Measurements from ENCODE around the gene HJURP. TPM values are rescaled to one million over a fixed set of nuclear protein-coding genes. Genes with fewer than 3 reads are reported as not detected.
A peak's percentile ranks its signal among the peaks of the same experiment; 100 is the strongest.

HJURP gene
- polyA plus RNA-seq, 1 experiment, result 12.2 TPM

DNA sequence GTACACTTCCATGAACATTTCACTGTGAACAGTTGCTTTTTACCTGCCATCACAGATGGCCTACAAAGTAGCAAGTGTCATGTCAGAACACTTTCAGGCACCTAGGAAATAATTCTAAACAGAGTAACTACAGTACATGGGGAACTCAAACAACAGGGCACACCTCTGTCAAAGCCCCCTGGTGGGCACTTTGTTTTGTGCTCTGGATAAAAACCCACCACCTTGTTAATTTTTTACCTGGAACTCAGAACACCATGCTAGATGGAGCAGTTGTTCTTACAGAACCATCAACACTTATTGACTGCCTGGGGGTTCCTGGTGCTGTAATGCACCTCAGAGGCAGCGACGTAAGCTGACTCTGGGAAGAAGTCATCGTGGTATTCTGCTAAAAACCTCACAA lies 11.5 kb upstream of the HJURP start:
- no peak for DNase-seq (ENCODE audit: low read depth, low spot score)
- ChIA-PET CTCF (interaction anchor here (1.2 kb wide), 1 partner anchor 9 kb away, joined by 3 read pairs; no protein-coding TSS in a partner anchor), POLR2A (no interaction called here)
- peaks cover 12% of the 10 kb centered on the region for H3K9me3 ChIP-seq (ENCODE audit: control insufficient read depth, insufficient read depth, low read length)
- no peak overlapping the region for H3K27ac ChIP-seq (ENCODE audit: low read depth, low read length)
- H3K27me3 ChIP-seq (ENCODE audit: control insufficient read depth, insufficient read depth, low read length), result no peaks in the 10 kb centered on the region
- H3K4me3 ChIP-seq (ENCODE audit: low read depth, low read length), result no peak overlapping the region
- TF ChIP-seq CTCF (IDR thresholded peaks at IDR 0.05; ENCODE audit: low read depth, low read length), result peak; percentile 23

DNA sequence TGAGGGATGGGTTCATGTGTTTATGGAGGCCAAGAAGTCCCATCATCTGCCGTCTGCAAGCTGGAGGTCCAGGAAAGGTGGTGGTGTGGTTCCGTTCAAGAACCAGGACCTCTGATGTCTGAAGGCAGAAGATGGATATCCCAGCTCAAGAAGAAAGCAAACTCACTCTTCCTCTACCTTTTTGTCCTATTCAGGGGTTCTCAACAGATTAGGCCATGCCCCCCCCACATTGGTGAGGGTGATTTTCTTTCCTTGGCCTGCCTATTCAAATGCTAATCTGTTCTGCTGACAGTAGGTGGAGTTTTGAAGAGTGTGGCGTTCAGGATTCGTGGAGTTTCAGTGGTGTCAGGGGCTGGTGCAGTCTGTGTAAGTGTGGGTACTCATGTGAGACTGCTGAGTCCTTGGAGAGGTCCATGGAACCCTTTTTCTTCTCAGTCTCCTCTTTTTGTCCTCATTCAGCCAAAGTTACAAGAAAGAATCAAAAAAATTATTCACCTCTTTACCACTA lies 8.0 kb upstream of the HJURP start:
- CTCF ChIA-PET, result no interaction called here
- H3K27me3 ChIP-seq (ENCODE audit: control insufficient read depth, insufficient read depth, low read length), result no peaks in the 10 kb centered on the region
- DNase-seq (ENCODE audit: low read depth, low spot score), result no peak
- no peak overlapping the region for H3K4me3 ChIP-seq (ENCODE audit: low read depth, low read length)
- no peak for TF ChIP-seq CTCF (IDR thresholded peaks at IDR 0.05; ENCODE audit: low read depth, low read length)
- POLR2A ChIA-PET, result no interaction called here
- H3K27ac ChIP-seq (ENCODE audit: low read depth, low read length), result no peak overlapping the region
- H3K9me3 ChIP-seq (ENCODE audit: control insufficient read depth, insufficient read depth, low read length), result peaks cover 6% of the 10 kb centered on the region

DNA sequence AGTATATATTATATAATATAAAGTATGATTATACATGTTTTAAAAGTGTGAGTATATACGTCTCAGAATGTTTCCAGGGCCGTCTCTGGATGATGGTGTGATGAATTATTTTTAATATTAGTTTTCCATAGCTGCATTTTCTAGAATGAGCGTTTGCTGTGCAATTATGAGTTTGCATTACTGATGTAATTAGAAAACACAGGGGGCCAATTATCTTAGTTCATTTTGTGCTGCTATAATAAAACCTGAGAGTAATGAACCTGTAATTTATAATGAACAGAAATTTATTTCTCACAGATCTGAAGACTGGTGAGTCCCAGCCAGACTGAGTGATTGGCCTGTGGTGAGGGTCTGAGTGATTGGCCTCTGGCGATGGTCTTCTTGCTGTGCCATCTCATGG lies 4.0 kb upstream of the HJURP start:
- DNase-seq (ENCODE audit: low read depth, low spot score), result no peak
- CTCF ChIA-PET, result interaction anchor here (1.0 to 2.5 kb wide), 5 partner anchors 9 to 59 kb away, joined by 3 to 13 read pairs (median 6); partner anchors contain the start of genes MSL3B and TRPM8
- Histone ChIP-seq H3K9me3 (ENCODE audit: control insufficient read depth, insufficient read depth, low read length) (peaks cover 3% of the 10 kb centered on the region; the same call in 1 of the 2 replicates), H3K27ac (ENCODE audit: low read depth, low read length) (no peak overlapping the region), H3K27me3 (ENCODE audit: control insufficient read depth, insufficient read depth, low read length) (no peaks in the 10 kb centered on the region), H3K4me3 (ENCODE audit: low read depth, low read length) (no peak overlapping the region)
- TF ChIP-seq CTCF (IDR thresholded peaks at IDR 0.05; ENCODE audit: low read depth, low read length), result no peak
- POLR2A ChIA-PET, result no interaction called here

DNA sequence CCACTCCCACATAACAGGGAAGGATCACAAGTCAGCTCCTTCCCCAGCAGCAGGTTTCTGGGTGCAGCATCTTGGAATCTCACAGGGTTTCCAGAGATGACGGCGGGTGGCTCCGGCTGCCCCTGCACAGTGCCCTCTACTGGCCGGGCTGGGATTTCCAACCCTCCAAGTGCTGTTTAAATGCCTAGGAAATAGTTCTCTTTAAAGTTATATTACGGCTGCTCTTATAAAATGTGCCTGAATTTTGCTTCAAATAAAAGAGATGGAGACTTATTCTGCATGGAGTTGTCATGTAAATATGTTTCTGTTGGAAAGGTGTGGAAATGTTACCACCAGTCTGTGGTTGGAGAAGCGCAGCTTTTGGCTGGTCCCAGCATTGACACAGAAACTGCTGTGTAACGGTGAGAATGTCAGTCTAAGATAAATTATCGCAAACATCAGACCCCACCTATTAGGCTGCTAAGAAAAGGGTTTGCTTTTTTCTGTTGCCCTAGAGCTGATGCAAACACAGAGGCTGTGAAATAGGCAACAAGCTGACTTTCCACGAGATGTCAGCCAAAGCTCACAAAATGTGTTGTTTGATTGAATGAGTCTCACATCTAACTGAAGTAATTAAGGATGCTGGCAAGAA lies 3.3 kb upstream of the HJURP start:
- ChIA-PET CTCF (interaction anchor here (0.6 to 2.5 kb wide), 8 partner anchors 8 to 60 kb away, joined by 3 to 13 read pairs (median 4); partner anchors contain the start of genes MSL3B and TRPM8), POLR2A (no interaction called here)
- Histone ChIP-seq H3K27ac (ENCODE audit: low read depth, low read length) (no peak overlapping the region), H3K27me3 (ENCODE audit: control insufficient read depth, insufficient read depth, low read length) (no peaks in the 10 kb centered on the region), H3K4me3 (ENCODE audit: low read depth, low read length) (no peak overlapping the region), H3K9me3 (ENCODE audit: control insufficient read depth, insufficient read depth, low read length) (peaks cover 3% of the 10 kb centered on the region; the same call in 1 of the 2 replicates)
- TF ChIP-seq CTCF (IDR thresholded peaks at IDR 0.05; ENCODE audit: low read depth, low read length), result peak; percentile 53
- DNase-seq (ENCODE audit: low read depth, low spot score), result no peak

GRCh38 chr2:233856184-233856583 lies 1.8 kb upstream of the HJURP start:
- CTCF ChIA-PET, result interaction anchor here (2.0 to 2.5 kb wide), 3 partner anchors 11 to 18 kb away, joined by 6 to 13 read pairs (median 11); partner anchors contain the start of gene MSL3B
- peaks cover 3% of the 10 kb centered on the region; the same call in 1 of the 2 replicates for H3K9me3 ChIP-seq (ENCODE audit: control insufficient read depth, insufficient read depth, low read length)
- POLR2A ChIA-PET, result no interaction called here
- no peak for DNase-seq (ENCODE audit: low read depth, low spot score)
- H3K27ac ChIP-seq (ENCODE audit: low read depth, low read length), result no peak overlapping the region
- no peak overlapping the region for H3K4me3 ChIP-seq (ENCODE audit: low read depth, low read length)
- TF ChIP-seq CTCF (IDR thresholded peaks at IDR 0.05; ENCODE audit: low read depth, low read length), result no peak
- no peaks in the 10 kb centered on the region for H3K27me3 ChIP-seq (ENCODE audit: control insufficient read depth, insufficient read depth, low read length)

Measured in AG04450 (cell line).